ENCODE data around the gene YEATS4. TPM values are rescaled to one million over a fixed set of nuclear protein-coding genes. Genes with fewer than 3 reads are reported as not detected.
A peak's percentile ranks its signal among the peaks of the same experiment; 100 is the strongest.

The YEATS4 gene
- total RNA-seq, 6 donors from 2014 or later: 1.00 to 12.8 (median 10.2) TPM

- ATAC-seq (ENCODE audit: low FRiP score in 2 of 2) (peak; percentile 15 to 47), DNase-seq (no peak)
- H3K4me1 ChIP-seq: peaks cover 12 to 23% (median 16%) of the 10 kb centered on the region in 4 donors
- 46 to 49% methylated on average over 20 of the region's 20 CpGs for WGBS, 2 donors
- H3K36me3 ChIP-seq: no peaks in the 10 kb centered on the region
- H3K4me3 ChIP-seq: peak overlapping the region in 3 of 4 donors; percentile 39 to 55 (median 51)
- H3K27me3 ChIP-seq: no peaks in the 10 kb centered on the region
- H3K9me3 ChIP-seq: no peaks in the 10 kb centered on the region
- TF ChIP-seq CTCF (IDR thresholded peaks at IDR 0.05) (no peak), POLR2A (IDR thresholded peaks at IDR 0.05) (no peak), EP300 (IDR thresholded peaks at IDR 0.05) (no peak), POLR2AphosphoS5 (IDR thresholded peaks at IDR 0.05) (no peak)
- peak overlapping the region; percentile 69 to 87 (median 76) for H3K27ac ChIP-seq
Measured at GRCh38 chr12:69331909-69332684, 27.4 kb upstream of the YEATS4 start.

GRCh38 chr12:69332815-69333358 lies 26.7 kb upstream of the YEATS4 start:
- Histone ChIP-seq H3K27me3 (no peaks in the 10 kb centered on the region), H3K27ac (peak overlapping the region in 2 of 4 donors; percentile 7 to 87), H3K9me3 (no peaks in the 10 kb centered on the region), H3K4me1 (peaks cover 12 to 25% (median 19%) of the 10 kb centered on the region in 4 donors), H3K36me3 (no peaks in the 10 kb centered on the region), H3K4me3 (no peak overlapping the region)
- no peak for ATAC-seq (ENCODE audit: low FRiP score in 2 of 2)
- no peak for DNase-seq
- TF ChIP-seq CTCF (IDR thresholded peaks at IDR 0.05) (no peak), EP300 (IDR thresholded peaks at IDR 0.05) (no peak), POLR2A (IDR thresholded peaks at IDR 0.05) (no peak), POLR2AphosphoS5 (IDR thresholded peaks at IDR 0.05) (no peak)
- WGBS, 2 donors: 83 to 86% methylated on average over 6 of the region's 6 CpGs

GRCh38 chr12:69334158-69334557 lies 25.4 kb upstream of the YEATS4 start:
- H3K9me3 ChIP-seq: no peaks in the 10 kb centered on the region
- H3K36me3 ChIP-seq: no peaks in the 10 kb centered on the region
- TF ChIP-seq CTCF (IDR thresholded peaks at IDR 0.05) (no peak), EP300 (IDR thresholded peaks at IDR 0.05) (no peak)
- no peaks in the 10 kb centered on the region for H3K27me3 ChIP-seq
- no peak overlapping the region for H3K27ac ChIP-seq
- ATAC-seq (ENCODE audit: low FRiP score in 2 of 2): no peak
- H3K4me3 ChIP-seq: no peak overlapping the region
- peaks cover 12 to 35% (median 24%) of the 10 kb centered on the region in 4 donors for H3K4me1 ChIP-seq
- no peak for DNase-seq

GRCh38 chr12:69337311-69338090 lies 22.0 kb upstream of the YEATS4 start:
- H3K27ac ChIP-seq: peak overlapping the region; percentile 35 to 61 (median 59)

More at GRCh38 chr12:69337311-69338090, 22.0 kb upstream of the YEATS4 start:
- Histone ChIP-seq H3K9me3 (no peaks in the 10 kb centered on the region), H3K36me3 (no peaks in the 10 kb centered on the region), H3K4me3 (no peak overlapping the region), H3K27me3 (no peaks in the 10 kb centered on the region), H3K4me1 (peaks cover 4 to 47% (median 26%) of the 10 kb centered on the region in 4 donors)
- ATAC-seq (ENCODE audit: low FRiP score in 2 of 2) (no peak), DNase-seq (no peak)
- WGBS, 2 donors: 61 to 66% methylated on average over 2 of the region's 2 CpGs
- no peak for TF ChIP-seq POLR2AphosphoS5 (IDR thresholded peaks at IDR 0.05)
- TF ChIP-seq EP300 (IDR thresholded peaks at IDR 0.05): no peak
- no peak for TF ChIP-seq POLR2A (IDR thresholded peaks at IDR 0.05)
- TF ChIP-seq CTCF (IDR thresholded peaks at IDR 0.05): no peak
